SK-N-SH (cell line): ENCODE data around the gene MIAT. TPM values are rescaled to one million over a fixed set of nuclear protein-coding genes. Genes with fewer than 3 reads are reported as not detected.

ENCODE experiments used
- CTCF ChIA-PET: fragments of 300-600, 350-600 bp; formaldehyde crosslinking; extraction: SDS; loops from one replicate; lab custom pipeline; 2021; lab: Yijun Ruan, JAX
- POLR2A ChIA-PET: fragments of 350-600 bp; sonication (Branson Sonifier 250); formaldehyde crosslinking; extraction: SDS; loops from one replicate; lab custom pipeline; 2020; ENCODE audit warnings: antibody characterized with exemption, inconsistent platforms; lab: Yijun Ruan, JAX
- DNase-seq: peaks from one replicate; pipeline ENCODE4 v3.0.0; 2012
- H2AFZ ChIP-seq: fragments of 200-600 bp; sonication (generic); 2 replicates; pipeline ENCODE4 v1.8.1; 2016; ENCODE audit warnings: antibody characterized with exemption, mild to moderate bottlenecking, low read depth
- H3F3A ChIP-seq: fragments of 200-600 bp; sonication (generic); replicated peaks from 2 replicates; pipeline ENCODE3; 2016; ENCODE audit warnings: antibody characterized with exemption, mild to moderate bottlenecking; ENCODE audit not compliant: insufficient read depth
- H3K27ac ChIP-seq, 2 experiments: fragments of 200-500 bp in 1 of 2; fragments of 200-600 bp in 1 of 2; sonication (Bioruptor generic) in 1 of 2; sonication (generic), shearing (Covaris generic) in 1 of 2; 2 replicates each; pipeline versions ENCODE4 v1.5.1 to v1.6.1; 2014 to 2016; ENCODE audit warnings: low read depth in 2 of 2, inconsistent platforms in 1 of 2, low read length in 1 of 2, mild to moderate bottlenecking in 1 of 2, mixed read lengths in 1 of 2
- H3K27me3 ChIP-seq: fragments of 200-600 bp; sonication (generic), shearing (Covaris generic); 2 replicates; pipeline ENCODE4 v1.6.1; 2016; ENCODE audit warnings: mixed run types; ENCODE audit not compliant: insufficient read depth
- H3K36me3 ChIP-seq, 2 experiments: fragments of 200-500 bp in 1 of 2; fragments of 200-600 bp in 1 of 2; sonication (Bioruptor generic) in 1 of 2; sonication (generic) in 1 of 2; replicated peaks in 1 of 2; 2 replicates each; pipeline versions ENCODE3 to v1.5.1; 2014 to 2016; ENCODE audit warnings: low read length in 1 of 2, mild to moderate bottlenecking in 1 of 2; ENCODE audit not compliant: insufficient read depth in 2 of 2, control insufficient read depth in 1 of 2
- H3K4me1 ChIP-seq, 2 experiments: fragments of 200-500 bp in 1 of 2; fragments of 200-600 bp in 1 of 2; sonication (Bioruptor generic) in 1 of 2; sonication (generic), shearing (Covaris generic) in 1 of 2; 2 replicates each; pipeline versions ENCODE4 v1.5.1 to v1.6.1; 2014 to 2016; ENCODE audit warnings: low read depth in 1 of 2, low read length in 1 of 2, mixed run types in 1 of 2; ENCODE audit not compliant: insufficient read depth in 2 of 2, control insufficient read depth in 1 of 2
- H3K4me2 ChIP-seq: fragments of 200-600 bp; sonication (generic), shearing (Covaris generic); 2 replicates; pipeline ENCODE4 v1.6.1; 2017; ENCODE audit warnings: mixed run types
- H3K4me3 ChIP-seq, 2 experiments: fragments of 200-500 bp in 1 of 2; fragments of 200-600 bp in 1 of 2; sonication (Bioruptor generic) in 1 of 2; sonication (generic), shearing (Covaris generic) in 1 of 2; 2 replicates each; pipeline versions ENCODE4 v1.5.1 to v1.8.1; 2014 to 2016; ENCODE audit warnings: low read depth in 2 of 2, inconsistent platforms in 1 of 2, low read length in 1 of 2, mild to moderate bottlenecking in 1 of 2, mixed read lengths in 1 of 2, moderate library complexity in 1 of 2
- H3K79me2 ChIP-seq: fragments of 200-600 bp; sonication (generic); 2 replicates; pipeline ENCODE4 v1.8.1; 2017; ENCODE audit warnings: mild to moderate bottlenecking; ENCODE audit not compliant: insufficient read depth
- H3K9ac ChIP-seq: fragments of 200-600 bp; sonication (generic); 2 replicates; pipeline ENCODE4 v1.6.1; 2017; ENCODE audit warnings: mixed run types
- H3K9me2 ChIP-seq: fragments of 200-600 bp; sonication (generic); 2 replicates; pipeline ENCODE4 v1.6.1; 2017; ENCODE audit warnings: mixed run types
- H3K9me3 ChIP-seq: fragments of 200-600 bp; sonication (generic); 2 replicates; pipeline ENCODE4 v1.6.1; 2017; ENCODE audit warnings: mixed run types, mild to moderate bottlenecking, moderate library complexity
- H4K20me1 ChIP-seq: fragments of 200-600 bp; sonication (generic); 2 replicates; pipeline ENCODE4 v1.6.1; 2017; ENCODE audit warnings: mild to moderate bottlenecking, mixed run types; ENCODE audit not compliant: insufficient read depth
- CTCF ChIP-seq: fragments of 200-600 bp; sonication (generic); IDR thresholded peaks from 2 replicates; pipeline ENCODE4 v1.6.1; 2017; ENCODE audit warnings: antibody characterized with exemption, mild to moderate bottlenecking, moderate library complexity
- ELF1 ChIP-seq: IDR thresholded peaks from 2 replicates; pipeline ENCODE4 v1.4.0; 2012
- EZH2phosphoT487 ChIP-seq: fragments of 200-600 bp; sonication (generic); IDR thresholded peaks from 2 replicates; pipeline ENCODE4 v1.6.1; 2017; ENCODE audit warnings: low read depth, mixed run types, mild to moderate bottlenecking, antibody characterized with exemption, moderate library complexity, borderline replicate concordance
- FOXJ3 ChIP-seq: sonication (generic); formaldehyde crosslinking; IDR thresholded peaks from 2 replicates; pipeline ENCODE4 v1.5.1; 2020; ENCODE audit warnings: mild to moderate bottlenecking, missing genetic modification reagents
- JUND ChIP-seq: IDR thresholded peaks from 2 replicates; pipeline ENCODE4 v1.4.0; 2012
- MAX ChIP-seq: IDR thresholded peaks from 2 replicates; pipeline ENCODE4 v1.4.0; 2012; ENCODE audit warnings: low read depth
- MEF2A ChIP-seq: IDR thresholded peaks from 2 replicates; pipeline ENCODE4 v1.4.0; 2012; ENCODE audit warnings: low read depth, borderline replicate concordance
- NFIC ChIP-seq: IDR thresholded peaks from 2 replicates; pipeline ENCODE4 v1.4.0; 2012; ENCODE audit warnings: borderline replicate concordance
- NRF1 ChIP-seq: IDR thresholded peaks from 2 replicates; pipeline ENCODE4 v1.6.1; 2012; ENCODE audit warnings: low read depth, mild to moderate bottlenecking, low read length
- PBX3 ChIP-seq: IDR thresholded peaks from 2 replicates; pipeline ENCODE4; 2012
- POLR2AphosphoS5 ChIP-seq: IDR thresholded peaks from 2 replicates; pipeline ENCODE4 v1.6.1; 2012; ENCODE audit warnings: low read depth, low read length
- REST ChIP-seq: IDR thresholded peaks from 2 replicates; pipeline ENCODE4 v1.6.1; 2012; ENCODE audit warnings: mild to moderate bottlenecking, low read depth, low read length, moderate library complexity
- RFX5 ChIP-seq: IDR thresholded peaks from 2 replicates; pipeline ENCODE4 v1.6.1; 2012; ENCODE audit warnings: mild to moderate bottlenecking, improper control_type of control experiment, low read length
- RXRA ChIP-seq: IDR thresholded peaks from 2 replicates; pipeline ENCODE4 v1.4.0; 2012; ENCODE audit warnings: low read depth, mild to moderate bottlenecking, borderline replicate concordance
- SIN3A ChIP-seq: IDR thresholded peaks from 2 replicates; pipeline ENCODE4 v1.6.1; 2012; ENCODE audit warnings: low read depth, mild to moderate bottlenecking, low read length, moderate library complexity, borderline replicate concordance
- SMC3 ChIP-seq: IDR thresholded peaks from 2 replicates; pipeline ENCODE4 v1.6.1; 2012; ENCODE audit warnings: low read depth, low read length, improper control_type of control experiment
- TAF1 ChIP-seq: IDR thresholded peaks from 2 replicates; pipeline ENCODE4 v1.6.1; 2012; ENCODE audit warnings: low read depth, mild to moderate bottlenecking, low read length, moderate library complexity, borderline replicate concordance
- TEAD4 ChIP-seq: IDR thresholded peaks from 2 replicates; pipeline ENCODE4 v1.4.0; 2012; ENCODE audit warnings: mild to moderate bottlenecking, borderline replicate concordance; ENCODE audit not compliant: insufficient read depth
- USF1 ChIP-seq: IDR thresholded peaks from 2 replicates; pipeline ENCODE4 v1.4.0; 2012; ENCODE audit warnings: low read depth, borderline replicate concordance
- YY1 ChIP-seq: IDR thresholded peaks from 2 replicates; pipeline ENCODE4 v1.4.0; 2012; ENCODE audit warnings: low read depth, mild to moderate bottlenecking
- WGBS: methylation state at CpG from one replicate; pipeline ENCODE4 v1.1.6; 2017; ENCODE audit warnings: low lambda C conversion rate; 5-methylcytosine and 5-hydroxymethylcytosine counted together
- polyA plus RNA-seq, 3 experiments: library from polyadenylated mRNA; depleted of rRNA; stranded (reverse); fragments of >200 nt; gene quantifications; 2 replicates each; pipeline ENCODE4 v1.2.3, GENCODE V29; 2012

The MIAT gene
- polyA plus RNA-seq, 1 of the 3 experiments (the other 2 are of a cell fraction), result 5.4 TPM

- ChIA-PET POLR2A (no interaction called here), CTCF (interaction anchor here (2.2 kb wide), 1 partner anchor 9 kb away, joined by 6 read pairs; no protein-coding TSS in a partner anchor)
- WGBS, result 93% methylated on average over 6 of the region's 6 CpGs
These were observed 3.0 kb downstream of the MIAT start for GRCh38 chr22:26660356-26660755.

More at GRCh38 chr22:26660356-26660755, 3.0 kb downstream of the MIAT start:
- no peaks in the 10 kb centered on the region for H3K27me3 ChIP-seq
- H3K9me2 ChIP-seq, result no peaks in the 10 kb centered on the region
- H3K4me3 ChIP-seq, result no peak overlapping the region
- H3K27ac ChIP-seq, result no peak overlapping the region
- peaks cover 6% of the 10 kb centered on the region for H3F3A ChIP-seq
- no peak for DNase-seq
- no peaks in the 10 kb centered on the region for H3K36me3 ChIP-seq
- H2AFZ ChIP-seq, result no peak overlapping the region
- no peak overlapping the region for H3K4me2 ChIP-seq
- TF ChIP-seq TAF1 (no peak), NFIC (no peak), TEAD4 (no peak), POLR2AphosphoS5 (no peak), RXRA (no peak), YY1 (no peak), NRF1 (no peak), REST (no peak), FOXJ3 (CRISPR knock-in tag) (no peak), ELF1 (no peak), MEF2A (no peak), MAX (no peak), CTCF (no peak), PBX3 (no peak), RFX5 (no peak), JUND (no peak), SIN3A (no peak), SMC3 (no peak), USF1 (no peak), EZH2phosphoT487 (no peak)
- H3K79me2 ChIP-seq, result no peaks in the 10 kb centered on the region
- no peaks in the 10 kb centered on the region for H3K9me3 ChIP-seq
- no peak overlapping the region for H3K9ac ChIP-seq
- H4K20me1 ChIP-seq, result no peaks in the 10 kb centered on the region
- peaks cover 6 to 7% of the 10 kb centered on the region in 2 experiments; a peak in 2 of 4 replicates for H3K4me1 ChIP-seq
